HG03571 (cell line): Measurements from ENCODE around the gene DSN1.

Experiments
- ATAC-seq: cut with Tn5 transposase; IDR thresholded peaks from one replicate; pipeline ENCODE4 v1.9.1; 2021; ENCODE audit not compliant: unreplicated experiment

The DSN1 gene

DNA sequence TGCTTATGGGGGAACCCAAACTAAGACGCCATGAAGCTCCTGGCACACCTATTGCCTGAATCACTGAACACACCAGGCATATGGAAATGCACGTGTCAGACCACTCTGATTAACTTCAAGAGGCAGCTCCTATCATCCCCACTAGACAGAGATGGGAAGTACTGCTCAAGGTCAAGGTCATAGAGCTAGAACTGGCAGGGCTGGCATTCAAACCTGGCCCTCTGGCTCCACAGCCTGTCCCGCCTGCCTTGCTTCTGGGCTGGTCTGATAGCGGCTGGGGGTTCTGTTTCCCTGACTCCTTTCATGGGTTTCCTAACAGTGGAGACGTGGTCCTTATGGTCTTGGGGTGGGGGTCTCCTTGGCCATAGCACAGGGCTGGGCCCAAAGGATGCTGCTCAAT is 22.6 kb upstream of the DSN1 start:
- no peak for ATAC-seq

DNA sequence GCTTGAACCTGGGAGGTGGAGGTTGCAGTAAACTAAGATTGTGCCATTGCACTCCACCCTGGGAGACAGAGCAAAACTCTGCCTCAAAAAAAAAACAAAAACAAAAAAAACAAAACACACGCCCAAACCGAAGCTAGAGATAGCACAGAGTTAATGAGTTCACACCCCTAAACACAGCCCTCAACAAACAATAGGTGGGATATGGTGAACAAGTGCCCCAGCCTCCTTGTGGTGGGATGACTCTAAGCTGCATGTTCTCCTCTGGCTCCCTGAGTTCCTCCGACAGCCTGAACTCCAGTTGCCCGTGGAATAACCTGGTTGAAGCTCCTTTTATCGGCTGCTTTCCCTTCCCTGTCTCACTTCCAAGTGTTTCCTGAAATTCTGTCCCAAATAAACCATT is 22.1 kb upstream of the DSN1 start:
- no peak for ATAC-seq

DNA sequence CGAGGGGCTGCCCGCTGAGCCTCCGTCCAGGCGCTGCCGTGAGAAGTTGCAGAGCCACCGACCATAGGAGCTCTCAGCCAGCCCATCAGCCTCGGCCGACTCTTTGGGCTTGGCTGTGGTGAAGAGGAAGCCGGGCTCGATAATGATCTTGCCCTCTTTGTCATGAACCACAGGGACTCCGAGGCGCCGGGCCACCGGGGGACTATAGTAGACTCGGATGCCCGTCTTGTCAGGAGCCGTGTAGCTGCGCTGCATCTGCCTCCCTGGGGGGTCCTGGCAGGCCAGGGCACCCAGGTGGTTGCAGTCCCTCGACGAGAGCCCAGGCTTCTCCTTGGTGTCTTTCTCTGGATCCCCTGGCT is 20.5 kb upstream of the DSN1 start:
- no peak for ATAC-seq

DNA sequence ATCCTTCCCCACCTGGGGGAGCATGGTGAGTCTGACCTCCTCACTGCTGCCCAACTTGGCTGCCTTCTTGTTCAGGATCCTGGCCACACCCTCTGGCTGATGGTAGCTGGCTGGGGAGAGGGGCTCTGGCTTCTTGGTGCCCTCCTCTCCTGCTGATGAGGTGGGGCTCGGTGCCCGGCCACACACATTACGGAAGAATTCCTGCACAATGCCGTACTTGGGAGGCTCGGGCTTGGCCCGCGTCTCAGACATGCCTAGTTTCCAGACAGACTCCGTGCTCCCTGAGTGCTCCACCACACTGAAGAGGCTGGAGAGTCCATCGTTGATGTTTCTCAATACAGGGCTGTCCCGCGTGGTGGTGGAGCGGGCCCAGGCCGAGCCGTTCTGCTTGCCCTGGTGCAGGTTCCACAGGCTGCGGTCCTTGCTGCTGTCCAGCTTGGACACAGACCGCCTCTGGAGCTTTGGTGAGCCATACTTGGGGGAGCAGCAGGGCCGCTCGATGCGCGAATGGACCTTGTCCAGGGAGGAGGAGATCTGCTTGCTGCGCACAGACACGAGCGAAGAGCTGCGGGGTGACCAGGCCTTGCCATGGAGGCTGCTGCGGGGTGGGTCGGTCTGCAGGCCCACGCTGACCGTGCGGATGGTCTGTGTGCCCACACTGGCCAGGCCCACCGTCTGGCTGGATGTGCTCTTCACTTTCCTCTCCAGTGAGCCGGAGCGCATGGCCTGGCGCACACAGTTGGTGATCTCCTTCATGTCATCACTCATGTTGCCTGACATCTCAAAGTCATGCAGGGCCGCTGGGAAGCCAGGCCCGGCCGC is 19.9 kb upstream of the DSN1 start:
- ATAC-seq: no peak

DNA sequence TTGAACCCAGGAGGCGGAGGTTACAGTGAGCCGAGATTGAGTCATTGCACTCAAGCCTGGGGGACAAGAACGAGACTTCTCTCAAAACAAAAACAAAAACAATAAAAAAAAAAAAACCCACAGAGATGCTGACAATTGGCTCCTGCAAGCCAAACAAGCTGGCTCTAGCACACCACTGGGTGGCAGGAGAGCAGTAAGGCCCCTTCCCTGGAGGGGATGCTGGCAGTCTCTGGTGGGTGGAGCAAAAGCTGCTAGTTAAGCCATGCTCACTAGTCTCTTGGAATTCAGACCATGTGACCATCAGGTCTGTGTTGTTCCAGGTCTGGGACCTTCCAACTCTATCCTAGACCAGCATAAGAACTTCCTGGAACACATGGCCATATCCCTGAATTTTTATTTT is 18.9 kb upstream of the DSN1 start:
- ATAC-seq: no peak

DNA sequence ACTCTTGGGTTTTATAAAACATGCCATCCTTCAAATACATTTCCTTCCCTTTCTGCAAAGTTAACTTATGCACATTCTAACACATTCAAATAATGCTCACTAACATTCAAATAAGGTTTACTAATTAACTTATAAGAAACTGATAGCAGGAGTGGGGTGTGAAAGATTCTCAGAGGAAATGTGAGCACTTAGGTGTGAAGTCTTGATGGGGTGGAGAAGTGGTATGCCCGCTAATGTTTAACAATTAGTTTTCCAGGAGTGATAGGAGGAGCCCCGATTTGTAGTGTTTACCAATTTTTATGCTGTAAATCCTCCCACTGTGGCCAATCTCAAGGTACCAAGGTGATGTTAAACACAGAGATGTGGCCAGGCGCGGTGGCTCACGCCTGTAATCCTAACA is 18.3 kb upstream of the DSN1 start:
- ATAC-seq: no peak

DNA sequence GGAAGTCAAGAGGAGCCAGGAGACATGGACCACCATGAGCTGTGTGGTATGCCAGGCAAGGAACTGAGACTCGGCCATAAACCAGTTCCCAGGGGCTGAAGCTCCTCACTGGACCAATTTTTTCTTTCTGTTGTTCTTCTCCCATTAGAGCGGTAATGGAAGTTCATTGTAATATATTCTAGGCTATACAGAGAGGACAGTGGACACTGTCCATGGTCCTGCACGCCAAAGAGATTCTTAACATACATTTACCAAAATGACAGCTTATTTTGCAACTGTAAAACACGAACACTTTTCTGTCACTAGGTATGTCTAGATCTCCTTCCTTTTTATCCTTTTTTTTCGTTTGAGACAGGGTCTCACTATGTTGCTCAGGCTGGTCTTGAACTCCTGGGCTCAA is 13.1 kb upstream of the DSN1 start:
- no peak for ATAC-seq

DNA sequence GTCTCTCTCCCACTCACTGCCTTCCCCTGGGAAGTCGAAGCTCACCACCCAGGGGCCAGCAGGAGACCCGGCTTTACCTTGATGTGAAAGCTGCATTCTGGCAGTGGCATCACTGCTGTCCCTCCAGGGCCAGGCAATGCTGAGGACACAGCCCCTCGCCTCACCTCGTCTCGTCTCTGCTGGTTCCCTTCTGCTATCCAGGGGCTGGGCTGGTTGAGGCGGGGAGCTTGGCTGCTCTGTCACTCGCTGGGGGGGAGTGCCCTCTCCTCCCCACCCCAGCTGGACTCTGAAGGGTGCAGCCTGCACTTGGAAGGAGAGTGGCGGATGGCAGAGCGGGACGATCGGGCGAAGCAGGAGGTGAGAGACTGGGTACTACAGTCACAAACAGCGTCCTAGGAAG is 12.7 kb upstream of the DSN1 start:
- ATAC-seq: no peak

DNA sequence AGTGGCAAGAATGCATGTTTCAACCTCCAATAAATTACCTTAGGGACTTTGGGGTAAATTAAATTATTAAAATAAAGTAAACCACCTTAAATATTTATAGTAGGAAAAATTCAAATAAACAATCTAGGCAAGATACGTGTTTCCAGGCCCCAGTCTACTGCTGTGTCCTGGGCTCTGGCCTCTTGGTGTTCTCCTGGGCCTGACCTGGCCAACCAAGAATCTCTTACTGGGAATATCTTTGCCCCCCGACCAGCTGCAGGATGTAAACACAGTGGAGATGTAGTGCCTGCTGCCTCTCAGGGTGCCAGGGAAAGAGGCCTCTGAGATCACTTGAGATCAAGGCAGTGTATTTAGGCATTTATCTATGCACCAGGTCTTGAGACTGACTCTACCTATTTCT is 11.7 kb upstream of the DSN1 start:
- ATAC-seq: no peak

DNA sequence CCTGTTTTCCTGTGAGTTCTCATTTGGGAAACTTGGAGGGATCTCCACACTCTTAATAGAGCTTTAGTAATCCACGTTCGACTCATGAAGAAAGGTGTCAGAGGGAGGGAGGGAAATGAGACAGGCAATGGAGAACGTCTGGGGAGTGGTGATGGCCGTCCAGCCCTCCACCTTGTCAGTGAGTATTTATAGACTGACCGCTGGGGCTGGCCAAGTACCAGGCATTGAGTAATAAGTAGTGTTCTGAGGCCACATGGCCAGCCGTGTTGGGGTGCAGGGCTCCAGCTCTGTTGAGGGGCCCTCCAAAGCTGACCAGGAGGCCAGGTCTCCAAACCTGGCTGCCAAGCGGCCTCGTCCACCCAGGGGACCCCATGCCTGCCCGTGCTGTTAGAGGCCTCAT is 11.3 kb upstream of the DSN1 start:
- no peak for ATAC-seq

DNA sequence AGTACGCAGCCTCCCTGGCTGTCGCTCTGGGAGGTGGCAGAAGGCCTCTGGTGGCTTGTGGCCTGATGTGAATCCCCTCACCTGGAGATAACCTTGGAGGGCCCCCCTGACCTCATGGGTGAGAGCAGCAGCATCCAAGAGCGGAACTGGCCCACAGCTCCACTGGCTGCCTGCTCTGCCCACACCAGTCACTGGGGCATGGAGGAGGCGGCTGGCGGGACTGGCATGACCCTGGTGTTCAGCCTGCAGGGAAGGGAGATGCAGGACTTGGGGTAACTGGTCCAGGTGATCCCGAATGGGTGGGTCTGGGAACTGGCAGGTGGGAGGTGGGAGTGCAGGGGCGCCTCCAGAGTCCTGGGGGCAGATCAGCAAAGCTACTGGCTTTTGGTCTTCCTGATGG is 10.6 kb upstream of the DSN1 start:
- no peak for ATAC-seq

DNA sequence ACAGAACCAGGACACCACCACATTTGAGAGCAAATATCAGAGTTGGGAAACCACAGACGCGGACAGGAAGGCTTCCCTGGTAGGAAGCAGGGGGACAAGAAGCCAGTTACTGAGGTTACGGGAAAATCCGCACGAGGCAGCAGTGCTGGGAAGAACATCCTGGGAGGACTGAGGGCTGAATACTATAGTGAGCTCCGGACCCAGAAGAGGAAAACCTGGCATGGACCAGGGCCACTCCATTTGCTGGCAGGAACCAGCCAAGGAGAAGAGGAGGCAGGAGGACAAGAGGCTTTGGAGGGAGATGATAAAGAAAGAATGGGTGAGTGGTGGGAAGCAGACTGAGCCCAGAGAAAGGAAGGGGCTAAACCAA is 6.1 kb upstream of the DSN1 start:
- no peak for ATAC-seq

DNA sequence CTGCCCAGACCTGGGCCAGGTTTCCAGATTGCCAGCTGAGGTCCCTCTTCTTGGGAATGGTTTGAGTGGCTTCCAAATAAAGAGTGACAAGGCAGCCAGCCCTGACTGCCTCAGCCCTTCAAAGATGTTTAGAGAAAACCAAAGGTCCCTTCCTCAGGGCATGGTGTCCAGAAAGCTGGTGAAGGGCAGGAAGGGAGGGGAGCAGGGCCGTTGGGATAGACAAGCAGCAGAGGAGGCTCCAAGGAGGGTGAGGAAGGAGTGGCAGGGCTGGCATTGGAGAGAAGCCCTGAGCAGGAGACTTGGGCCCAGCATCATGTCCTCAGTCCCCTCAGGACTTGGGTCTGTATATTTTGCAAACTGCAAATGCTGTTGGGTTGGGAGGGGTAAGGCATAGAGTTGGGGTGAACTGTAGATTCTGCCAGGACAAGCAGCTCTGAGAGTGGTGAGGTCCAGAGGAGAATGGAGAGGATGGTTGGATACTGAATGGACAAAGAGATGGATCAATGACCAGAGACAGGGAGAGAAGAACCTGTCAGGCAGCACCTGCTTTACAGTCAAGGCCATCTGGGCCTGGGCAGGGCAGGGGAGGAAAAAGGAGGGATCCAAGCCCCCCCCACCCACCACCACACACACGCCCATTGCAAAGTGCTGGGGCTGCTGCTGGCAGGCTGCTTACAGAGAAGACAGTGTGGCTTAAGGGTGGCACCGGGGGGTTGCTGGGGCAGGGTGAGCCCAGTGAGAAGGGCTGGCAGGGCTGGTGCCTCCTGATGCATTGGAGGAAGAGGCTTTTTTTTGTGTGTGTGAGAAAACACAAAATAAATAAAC is 5.5 kb upstream of the DSN1 start:
- ATAC-seq: no peak

DNA sequence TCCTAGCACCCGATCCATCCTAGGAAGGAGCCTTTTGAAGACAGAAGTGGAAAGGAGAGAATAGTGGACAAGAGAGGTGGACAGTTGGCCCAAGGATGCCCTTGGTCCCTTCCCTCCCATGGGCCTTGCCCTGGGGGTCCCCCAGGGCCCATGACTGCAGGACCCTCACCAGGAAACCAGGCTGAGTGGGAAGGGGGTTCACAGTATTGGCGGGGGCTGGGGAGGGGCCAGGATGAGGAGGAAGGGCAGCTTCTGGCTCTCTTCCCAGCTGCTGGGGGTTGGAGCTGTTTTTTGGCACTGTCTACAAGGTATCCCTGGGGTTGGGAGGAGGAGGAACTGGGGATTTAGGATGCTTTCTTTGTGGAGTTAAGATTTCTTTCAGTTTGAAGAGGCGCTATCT is 4.0 kb upstream of the DSN1 start:
- ATAC-seq: no peak

DNA sequence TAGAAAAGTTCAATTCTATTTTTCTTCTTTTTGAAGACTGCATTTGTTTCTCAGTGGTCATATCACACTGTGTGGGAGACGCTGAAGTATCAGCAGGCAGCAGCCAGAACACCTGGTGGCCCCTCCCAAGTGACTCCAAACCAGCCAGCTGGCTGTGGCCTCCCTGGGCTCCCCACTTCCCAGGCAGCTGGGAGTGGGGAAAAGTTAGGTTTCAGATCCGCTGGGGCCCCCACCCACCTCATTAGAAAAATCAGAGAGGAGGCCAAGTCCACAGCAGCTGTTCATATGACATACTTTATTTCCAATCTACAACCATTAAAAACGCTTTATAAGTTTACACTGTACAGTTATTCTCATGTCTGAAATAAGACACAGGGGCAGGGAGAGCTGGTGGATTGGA is 3.6 kb upstream of the DSN1 start:
- ATAC-seq: no peak

DNA sequence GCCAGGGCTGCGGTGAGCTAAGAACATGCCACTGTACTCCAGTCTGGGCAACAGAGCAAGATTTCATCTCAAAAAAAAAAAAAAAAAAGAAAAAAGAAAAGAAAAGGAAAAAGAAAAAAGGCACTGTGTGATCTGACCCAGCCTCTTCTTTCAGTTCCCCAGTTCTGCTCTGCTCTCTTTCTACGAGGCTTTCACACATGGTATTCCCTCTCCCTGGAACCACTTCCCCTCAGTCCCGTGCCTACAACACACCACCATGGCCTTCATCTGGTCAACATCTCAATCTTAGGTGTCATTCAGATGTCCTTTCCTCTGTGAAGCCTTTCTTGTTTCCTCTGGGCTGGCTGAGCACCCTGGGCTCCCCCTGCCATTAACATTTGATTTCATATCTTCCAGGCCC is 2.3 kb upstream of the DSN1 start:
- ATAC-seq: no peak

DNA sequence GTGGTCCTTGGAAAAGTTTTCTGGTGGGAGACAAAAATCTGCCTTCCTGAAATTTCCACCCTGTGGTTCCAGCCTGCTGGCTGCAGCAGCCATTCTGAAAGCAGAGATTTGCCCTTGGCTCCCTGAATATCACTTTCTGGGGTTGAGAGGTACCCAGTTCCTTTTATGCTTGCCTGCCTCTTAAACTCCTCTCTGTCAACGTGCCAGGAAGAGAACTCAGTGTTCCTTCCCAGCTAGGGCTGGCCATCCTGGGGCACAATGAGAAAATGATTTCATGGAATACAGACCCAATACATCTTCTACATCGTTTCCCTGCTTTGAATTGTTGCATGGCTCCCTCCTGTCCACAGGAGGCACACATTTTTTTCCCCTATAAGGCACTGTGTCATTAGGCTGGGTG is 1.6 kb upstream of the DSN1 start:
- no peak for ATAC-seq

DNA sequence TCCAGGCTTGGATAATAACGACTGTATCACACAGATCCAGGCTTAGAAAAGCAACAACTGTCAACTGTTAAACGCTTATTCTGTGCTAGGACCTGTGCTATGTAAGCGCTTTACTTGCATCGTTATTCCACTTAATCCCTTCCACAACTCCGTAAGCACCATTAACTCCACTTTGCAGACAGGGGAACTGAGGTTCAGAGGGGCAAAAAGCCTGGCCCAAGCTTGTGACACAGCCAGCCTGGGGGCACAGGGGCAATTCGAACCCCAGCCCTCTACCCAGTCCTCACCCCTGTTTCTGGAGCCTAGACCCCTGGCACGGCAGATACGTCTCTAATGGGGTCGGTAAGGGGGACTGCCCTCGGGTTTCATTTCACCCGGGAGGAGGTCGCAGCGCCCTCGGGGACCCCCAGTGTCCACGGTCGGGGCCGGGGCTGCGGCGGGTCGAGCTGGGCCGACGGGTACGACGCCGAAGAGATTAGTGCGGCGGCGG is 411 bp downstream of the DSN1 start:
- peak; percentile 23 for ATAC-seq

DNA sequence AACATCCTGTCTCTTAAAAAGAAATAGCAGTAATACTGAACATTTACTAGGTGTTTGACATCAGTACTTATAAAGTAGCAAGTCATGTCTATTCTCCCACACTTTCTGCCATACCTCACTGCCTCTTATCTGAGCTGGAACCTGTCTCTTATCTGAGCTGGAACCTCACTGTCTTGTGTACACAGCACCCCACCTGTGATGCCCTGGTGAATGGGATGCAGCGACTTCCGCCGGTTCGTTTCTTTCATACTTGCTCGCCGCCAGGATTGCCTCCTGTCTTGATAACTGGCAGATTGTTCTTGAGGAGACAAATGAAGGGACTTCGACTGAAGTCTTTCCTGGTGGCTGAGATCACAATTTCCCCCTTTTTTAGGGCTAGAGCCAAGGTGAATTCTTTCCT is 2.9 kb downstream of the DSN1 start:
- ATAC-seq: no peak

DNA sequence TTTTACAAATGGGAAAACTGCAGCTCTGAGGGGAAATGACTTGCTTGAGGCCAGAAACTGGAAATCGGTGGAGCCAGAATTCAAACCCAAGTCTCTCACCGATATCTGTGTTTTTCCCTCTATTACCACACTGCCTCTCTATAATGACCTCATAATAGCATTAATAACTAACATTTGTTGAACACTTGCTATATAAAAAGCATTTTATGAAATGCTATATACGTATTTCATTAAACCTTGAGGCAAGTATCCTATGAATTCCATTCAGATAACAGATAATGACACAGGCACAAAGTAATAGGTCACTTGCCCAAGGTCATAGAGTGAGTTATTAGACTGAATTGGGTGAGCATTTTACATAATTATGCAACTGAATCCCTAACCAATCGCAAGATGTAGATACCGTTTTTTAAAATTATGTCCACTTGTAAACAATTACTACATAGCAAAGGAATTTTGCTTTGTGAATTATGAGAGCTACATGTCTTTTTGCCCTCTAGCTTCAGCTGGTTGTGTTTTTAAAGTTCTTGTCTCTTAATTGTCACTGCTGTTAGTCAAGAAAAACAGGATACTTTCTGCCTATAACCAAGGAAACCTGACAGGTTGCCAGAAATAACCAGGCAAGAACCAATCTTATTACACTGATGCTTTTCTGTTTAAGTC is 4.7 kb downstream of the DSN1 start:
- no peak for ATAC-seq

DNA sequence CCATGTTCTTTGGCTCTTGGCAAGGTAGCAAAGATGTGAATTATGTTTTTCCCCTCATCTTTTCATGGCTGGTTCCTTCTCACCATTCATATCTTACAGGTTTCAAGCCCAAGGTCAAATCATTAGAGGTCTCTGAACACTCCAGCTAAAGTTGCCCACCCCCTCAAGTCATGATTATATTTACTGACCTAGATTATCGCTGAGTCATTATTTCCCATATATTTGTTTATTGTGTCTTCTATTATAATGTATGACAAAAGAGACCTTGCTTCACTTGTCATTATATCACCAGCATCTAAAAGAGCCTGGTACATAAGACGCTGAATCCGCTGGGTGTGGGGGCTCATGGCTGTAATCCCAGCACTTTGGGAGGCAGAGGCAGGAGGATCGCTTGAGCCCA is 12.4 kb downstream of the DSN1 start:
- no peak for ATAC-seq

DNA sequence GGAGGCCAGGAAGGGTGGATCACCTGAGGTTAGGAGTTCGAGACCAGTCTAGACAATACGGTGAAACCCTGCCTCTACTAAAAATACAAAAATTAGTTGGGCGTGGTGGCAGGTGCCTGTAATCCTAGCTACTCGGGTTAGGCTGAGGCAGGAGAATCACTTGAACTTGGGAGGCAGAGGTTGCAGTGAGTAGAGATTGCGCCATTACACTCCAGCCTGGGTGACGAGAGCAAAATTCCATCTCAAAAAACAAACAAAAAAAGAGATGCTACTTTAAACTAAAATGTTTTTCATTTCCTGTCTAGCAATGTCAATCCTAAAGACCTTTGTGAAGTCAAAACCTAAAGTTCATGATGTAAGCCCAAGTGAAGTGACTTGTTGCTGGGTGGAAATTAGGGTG is 12.9 kb downstream of the DSN1 start:
- ATAC-seq: no peak
